NK-92 (cell line): Measurements from ENCODE around the gene MRGPRG.
"Not testable (repeated sequence)": the region's sequence is repeated elsewhere in the genome, so short reads cannot be mapped to it uniquely, and the experiment has no call there.

Experiments
- DNase-seq: peaks from one replicate; lab custom pipeline; 2025; ENCODE audit not compliant: unreplicated experiment; lab: John Stamatoyannopoulos, UW

The MRGPRG gene

GRCh38 chr11:3218483-3219280 lies at the start of gene MRGPRG:
TSS of gene MRGPRG (minus strand) at chr11:3218813. CDS start at chr11:3218813, 0 bp downstream.
- no peak for DNase-seq

GRCh38 chr11:3262548-3262947 lies 43.9 kb upstream of the MRGPRG start:
- DNase-seq: not testable (repeated sequence)

DNA sequence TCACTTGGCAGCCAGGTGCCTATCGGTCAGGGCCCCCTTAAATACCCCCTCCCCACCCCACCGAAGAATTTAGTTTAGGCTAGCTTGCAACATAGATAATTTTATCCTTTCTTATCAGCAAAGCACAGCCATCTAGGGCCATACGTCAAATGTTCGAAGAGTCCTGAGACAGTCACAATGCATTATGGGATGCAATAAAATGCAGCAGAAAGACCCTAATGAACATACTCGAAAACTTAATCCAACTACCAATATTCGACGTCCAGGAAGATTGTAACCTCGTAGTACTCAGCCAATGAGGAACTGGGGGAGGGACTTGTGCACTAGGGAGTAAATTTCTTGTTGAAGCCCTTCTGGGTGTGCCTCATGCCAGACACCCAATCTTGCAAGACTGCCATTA lies 43.2 kb upstream of the MRGPRG start:
- not testable (repeated sequence) for DNase-seq

- DNase-seq: not testable (repeated sequence)
These were observed 38.9 kb upstream of the MRGPRG start for GRCh38 chr11:3257509-3257908.

DNA sequence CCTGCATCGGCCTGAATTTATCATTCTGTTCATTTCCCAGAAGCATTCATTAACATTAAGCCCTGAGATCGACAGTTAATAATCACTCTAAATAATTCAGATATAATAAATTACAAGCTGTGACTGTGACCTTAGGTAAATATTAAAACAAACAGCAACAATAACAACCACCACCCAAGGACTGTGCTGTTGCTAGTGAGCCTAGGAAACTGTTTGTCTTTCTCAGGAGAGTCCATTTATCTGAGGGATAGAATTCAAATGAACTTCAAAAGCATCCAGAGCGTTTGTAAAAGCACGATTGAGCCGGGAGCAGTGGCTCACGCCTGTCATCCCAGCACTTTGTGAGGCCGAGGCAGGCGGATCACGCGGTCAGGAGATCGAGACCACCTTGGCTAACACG lies 36.6 kb upstream of the MRGPRG start:
- DNase-seq: not testable (repeated sequence)

DNA sequence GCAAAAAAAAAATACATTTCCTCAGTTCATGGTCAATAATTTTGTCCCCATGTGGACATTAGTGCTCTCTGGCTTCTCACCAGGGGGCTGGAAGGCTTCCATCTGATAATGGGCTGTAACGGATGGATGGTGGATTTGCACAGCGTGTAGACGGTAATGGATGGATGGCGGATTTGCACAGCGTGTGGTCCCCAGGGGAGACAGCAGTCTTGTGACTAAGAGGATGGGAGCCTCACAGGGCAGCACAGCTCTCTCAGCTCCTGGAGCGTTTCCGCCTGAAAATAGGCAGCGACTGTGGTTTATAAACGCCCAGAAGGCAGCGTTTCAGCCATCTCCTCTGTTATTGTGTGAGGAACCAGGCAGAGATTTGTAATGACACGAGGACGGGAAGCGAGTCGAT lies 36.2 kb upstream of the MRGPRG start:
- not testable (repeated sequence) for DNase-seq

GRCh38 chr11:3245071-3245470 lies 26.5 kb upstream of the MRGPRG start:
- DNase-seq: no peak

DNA sequence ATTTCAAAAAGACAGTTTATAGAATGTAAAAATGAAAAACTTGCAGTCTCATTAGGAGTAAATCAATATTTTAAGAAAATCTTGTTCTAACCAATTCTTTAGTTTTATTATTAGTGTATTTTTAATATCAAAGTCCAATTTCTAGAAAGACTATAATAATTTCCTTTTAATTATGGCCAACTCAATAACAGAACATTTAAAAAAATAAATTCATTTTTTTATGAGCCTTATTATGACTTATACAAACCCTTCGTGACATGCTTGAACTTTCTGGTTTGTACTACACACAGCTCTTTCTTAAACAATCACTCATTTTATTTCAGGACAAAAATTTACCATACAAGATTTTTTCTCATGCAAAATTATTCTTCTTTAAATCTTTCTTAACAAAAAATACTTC lies 25.3 kb upstream of the MRGPRG start:
- DNase-seq: no peak

DNA sequence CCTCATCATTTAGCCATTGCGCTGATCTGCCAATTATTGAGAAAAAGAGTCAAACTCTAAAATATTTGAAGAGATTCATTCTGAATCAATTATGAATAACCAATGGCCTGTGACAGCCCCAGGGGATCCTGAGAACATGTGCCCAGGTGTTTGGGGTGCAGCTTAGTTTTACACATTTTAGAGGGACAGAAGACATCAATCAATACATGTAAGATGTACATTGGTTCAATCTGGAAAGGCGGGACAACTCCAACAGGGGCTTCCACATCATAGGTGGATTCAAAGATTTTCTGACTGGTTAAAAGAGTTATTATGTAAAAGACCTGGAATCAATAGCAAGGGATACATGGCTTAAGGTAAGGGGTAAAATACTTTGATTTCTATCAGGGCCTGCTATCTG lies 18.5 kb upstream of the MRGPRG start:
- no peak for DNase-seq

- no peak for DNase-seq
These were observed 16.2 kb upstream of the MRGPRG start for GRCh38 chr11:3234846-3235245.

- no peak for DNase-seq
These were observed 14.3 kb upstream of the MRGPRG start for GRCh38 chr11:3232956-3233355.

GRCh38 chr11:3231851-3232744 lies 13.5 kb upstream of the MRGPRG start, which contains the start of gene MRGPRE:
TSS of gene MRGPRE (minus strand) at chr11:3232417. CDS start at chr11:3228799, 3,618 bp downstream.
- DNase-seq: no peak

GRCh38 chr11:3231550-3231850 lies 12.9 kb upstream of the MRGPRG start:
- DNase-seq: no peak

- DNase-seq: no peak
These were observed 12.3 kb upstream of the MRGPRG start for GRCh38 chr11:3230636-3231549.

DNA sequence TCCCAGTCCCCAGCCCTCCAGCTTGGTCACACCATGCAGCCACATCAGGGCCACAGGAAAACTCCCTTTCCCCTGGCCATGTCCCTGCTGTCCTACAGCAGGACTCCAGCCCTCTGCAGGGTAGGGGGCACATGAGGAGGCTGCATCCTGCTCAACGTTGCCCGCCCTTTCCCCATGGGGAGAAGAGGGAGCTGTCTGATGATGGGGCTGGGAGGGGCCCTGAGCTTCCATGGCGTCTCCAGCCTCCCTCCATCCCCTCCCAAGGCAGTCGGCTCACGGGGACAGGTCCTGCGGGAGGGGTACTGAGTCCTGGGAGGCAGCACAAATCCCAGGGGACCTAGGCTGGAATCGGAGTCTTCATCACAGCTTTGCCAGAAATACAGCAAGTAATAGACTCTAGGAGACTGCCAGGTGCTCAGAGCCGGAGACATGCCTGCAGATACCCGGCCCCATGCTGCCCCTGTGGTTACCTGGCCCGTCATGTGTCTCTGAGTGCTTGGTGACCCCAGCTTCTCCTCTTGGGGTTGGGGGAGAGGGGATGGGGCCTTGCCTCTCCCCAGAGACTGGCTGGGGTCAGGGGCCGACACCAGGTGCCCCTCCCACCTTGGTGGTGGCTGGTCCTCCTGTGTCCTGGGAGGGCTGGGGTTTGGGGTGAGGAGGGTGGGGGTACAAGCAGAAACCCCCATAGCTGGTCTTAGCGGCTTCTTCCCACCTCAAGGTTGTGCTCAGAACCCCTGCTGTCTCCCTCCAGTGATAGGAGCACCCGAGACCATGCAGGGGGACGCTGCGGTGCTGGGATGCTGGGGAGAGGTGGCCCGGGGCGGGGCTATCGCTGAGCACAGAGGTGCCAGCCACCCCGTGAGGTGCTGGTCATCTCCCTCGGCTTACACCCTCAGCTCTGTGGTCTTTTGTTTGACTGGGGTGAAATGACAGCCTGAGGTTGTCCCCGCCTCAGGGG lies 11.3 kb upstream of the MRGPRG start:
- DNase-seq: no peak

GRCh38 chr11:3228445-3228829 lies 9.8 kb upstream of the MRGPRG start:
- no peak for DNase-seq

- no peak for DNase-seq
These were observed 9.2 kb upstream of the MRGPRG start for GRCh38 chr11:3227568-3228444.

DNA sequence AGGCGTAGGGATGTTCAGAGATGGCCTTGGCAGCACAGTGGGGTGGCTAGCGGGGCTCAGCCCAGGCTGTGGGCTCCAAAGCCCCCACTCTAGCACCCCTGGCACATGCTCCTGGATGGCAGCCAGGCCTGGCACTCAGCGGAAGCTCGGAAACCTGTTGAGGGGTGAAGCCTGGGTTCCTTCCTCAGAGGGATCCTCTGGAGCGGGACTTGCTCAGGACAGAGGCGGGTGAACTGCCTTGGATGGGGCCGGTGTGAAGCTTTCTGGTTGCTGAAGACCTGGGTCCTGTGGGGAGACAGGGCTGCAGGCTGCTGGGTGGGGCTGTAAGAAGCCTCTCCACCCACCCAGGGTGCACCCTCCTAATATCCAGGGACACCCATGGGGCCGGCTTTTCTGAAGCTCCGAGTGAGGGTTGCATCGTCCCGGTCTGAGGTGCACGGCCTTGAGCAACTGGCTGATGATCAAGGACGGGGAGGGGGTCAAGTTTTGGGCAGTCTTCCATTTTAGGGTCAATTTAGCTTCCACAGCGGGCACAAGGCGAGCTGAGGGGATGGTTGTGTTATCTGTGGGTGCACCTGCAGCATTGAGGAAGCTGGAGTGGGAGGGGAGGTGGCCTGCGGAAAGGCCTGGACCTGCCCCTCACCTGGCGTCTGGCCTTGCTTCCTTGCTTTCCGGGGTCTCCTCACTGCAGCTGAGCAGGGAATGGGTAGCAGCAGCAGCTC lies 8.4 kb upstream of the MRGPRG start:
- no peak for DNase-seq
